HS-27A (cell line): ENCODE data around the gene HDLBP.

ENCODE experiments used
- DNase-seq: peaks from one replicate; pipeline ENCODE4 v3.0.0-alpha.2; 2012; ENCODE audit warnings: low read depth, missing footprints

The HDLBP gene

DNA sequence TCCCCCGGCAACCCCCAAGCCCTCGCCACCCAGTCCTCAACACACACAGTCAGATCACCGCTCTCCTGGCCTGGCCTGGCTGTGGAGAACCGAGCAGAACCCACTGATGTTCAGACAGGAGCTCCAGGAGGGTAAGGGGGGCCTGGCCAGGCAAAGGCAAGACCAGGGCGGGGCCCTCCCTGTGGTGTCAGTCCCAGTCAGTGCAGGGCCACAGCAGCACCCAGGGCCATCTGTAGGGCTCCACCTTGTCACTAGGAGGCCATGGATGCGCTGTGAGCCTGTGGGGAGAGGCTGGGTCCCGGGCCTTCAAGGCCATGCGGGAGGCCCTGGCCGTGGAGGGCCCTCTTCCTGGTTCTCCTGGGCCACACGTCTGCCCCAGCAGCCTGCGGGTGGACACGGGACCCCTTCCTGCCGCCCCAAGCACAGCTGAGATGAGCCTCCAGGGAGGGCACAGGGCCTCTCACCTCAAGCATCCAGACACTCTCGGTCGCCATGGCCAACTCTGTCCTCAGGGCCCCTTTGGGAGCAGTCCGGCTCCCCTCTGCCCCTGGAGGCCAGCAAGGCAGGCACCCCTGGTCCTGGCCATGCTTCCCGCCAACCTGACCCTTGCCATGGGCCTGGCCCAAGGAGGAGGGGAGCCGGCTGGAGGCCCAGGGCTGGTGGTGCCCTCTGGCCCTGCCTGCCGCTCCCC, 125.0 kb downstream of the HDLBP start:
- no peak for DNase-seq

DNA sequence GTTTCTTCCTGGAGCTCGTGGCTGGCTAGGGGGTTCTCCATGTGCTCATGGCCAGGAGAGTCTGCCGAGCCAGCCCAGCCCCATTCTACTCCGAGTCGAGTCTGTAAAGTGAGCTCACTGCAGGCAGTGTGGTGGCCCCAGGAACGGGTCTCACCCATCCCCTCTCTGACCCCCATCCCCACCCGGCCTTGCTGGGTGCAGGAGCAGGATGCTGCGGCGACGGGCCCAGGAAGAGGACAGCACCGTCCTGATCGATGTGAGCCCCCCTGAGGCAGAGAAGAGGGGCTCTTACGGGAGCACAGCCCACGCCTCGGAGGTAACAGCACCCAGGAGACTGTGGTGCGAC, 125.6 kb downstream of the HDLBP start:
- DNase-seq, result no peak

DNA sequence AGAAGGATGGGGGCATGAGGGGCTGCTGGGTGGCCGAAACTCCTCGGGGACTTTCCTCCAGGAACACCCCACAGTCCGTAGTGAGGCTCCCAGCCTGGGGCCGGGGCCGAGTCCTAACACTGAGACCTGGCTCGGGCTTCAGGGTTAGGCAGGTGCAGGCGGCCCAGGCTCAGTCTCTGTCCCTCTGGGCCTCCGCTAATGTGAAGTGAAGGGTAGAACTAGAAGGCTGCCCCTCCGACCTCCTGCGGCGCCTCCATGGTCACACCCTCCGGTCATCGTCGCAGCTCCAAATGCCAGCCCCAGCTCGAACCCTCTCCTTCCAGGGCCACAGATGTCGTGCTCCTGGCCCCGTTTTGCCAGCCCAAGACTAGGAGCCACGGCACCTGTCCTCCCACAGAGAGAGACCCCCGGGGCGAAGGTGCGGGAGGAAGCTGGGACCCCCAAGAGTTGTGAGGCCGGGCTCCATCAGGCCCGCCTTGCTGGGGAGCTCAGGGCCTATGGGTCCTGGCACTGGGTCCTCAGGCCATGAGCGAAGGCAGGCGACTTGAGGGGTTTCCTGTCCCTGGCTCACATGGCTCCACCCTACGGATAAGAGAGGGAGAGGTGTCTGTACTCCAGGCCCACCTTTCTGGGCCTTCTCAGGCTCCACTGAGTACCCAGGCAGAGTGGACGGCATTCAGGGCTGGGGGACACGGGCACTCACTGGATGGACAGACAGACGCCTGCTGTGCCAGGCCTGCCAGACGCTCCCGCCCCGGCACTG, 126.2 kb downstream of the HDLBP start:
- DNase-seq, result no peak

DNA sequence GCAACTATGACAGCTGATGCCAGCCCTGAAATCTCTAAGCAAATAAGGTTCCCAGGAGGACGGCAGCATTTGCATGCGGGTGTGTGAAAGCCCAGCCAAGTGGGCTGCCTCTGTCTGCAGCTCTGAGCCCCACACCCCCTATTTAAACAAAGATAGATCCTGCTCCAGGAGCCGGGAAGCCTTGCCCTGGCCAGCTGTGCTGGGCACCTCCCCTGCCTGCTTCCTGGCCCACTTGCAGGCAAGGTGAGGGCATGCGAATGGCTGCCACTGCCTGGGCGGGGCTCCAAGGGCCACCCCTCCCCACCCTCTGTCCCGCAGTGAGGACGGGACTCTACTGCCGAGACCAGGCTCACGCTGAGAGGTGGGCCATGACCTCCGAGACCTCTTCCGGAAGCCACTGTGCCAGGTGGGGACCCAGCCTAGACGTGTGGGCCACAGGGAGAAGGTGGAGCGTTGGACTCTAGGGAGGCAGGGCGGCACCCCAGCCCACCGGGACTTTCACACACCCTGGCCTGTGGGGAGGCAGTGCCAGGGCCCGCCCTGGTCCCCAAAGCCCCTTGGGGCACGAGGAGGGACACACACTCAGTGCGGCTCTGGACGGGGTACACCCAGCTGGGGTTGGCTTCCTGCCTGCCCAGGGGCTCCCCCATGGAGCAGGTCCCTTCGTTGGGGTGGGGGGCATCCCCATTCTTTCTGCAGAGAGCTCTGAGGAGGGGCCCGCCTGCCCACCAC, 126.9 kb downstream of the HDLBP start, which contains the start of gene ANO7:
Gene ANO7, plus strand, starts transcription at position 317 of the 732 bp plus-strand sequence. CDS start 1,387 bp downstream, outside the sequence.
- DNase-seq, result no peak

DNA sequence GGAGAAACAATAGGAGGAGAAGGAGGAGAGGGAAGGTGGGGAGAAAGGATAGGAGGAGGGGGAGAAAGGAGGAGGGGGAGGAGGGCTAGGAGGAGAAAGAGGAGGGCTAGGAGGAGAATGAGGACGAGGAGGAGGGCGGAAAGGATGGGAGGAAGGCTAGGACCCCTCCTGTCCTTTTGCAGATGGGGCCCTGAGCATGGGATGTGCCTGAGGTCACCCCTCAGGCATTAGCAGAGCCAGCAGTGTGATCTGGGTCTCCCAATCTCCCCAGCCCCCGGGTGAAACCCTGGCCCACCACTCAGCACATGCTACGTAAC, 127.6 kb downstream of the HDLBP start:
- no peak for DNase-seq

DNA sequence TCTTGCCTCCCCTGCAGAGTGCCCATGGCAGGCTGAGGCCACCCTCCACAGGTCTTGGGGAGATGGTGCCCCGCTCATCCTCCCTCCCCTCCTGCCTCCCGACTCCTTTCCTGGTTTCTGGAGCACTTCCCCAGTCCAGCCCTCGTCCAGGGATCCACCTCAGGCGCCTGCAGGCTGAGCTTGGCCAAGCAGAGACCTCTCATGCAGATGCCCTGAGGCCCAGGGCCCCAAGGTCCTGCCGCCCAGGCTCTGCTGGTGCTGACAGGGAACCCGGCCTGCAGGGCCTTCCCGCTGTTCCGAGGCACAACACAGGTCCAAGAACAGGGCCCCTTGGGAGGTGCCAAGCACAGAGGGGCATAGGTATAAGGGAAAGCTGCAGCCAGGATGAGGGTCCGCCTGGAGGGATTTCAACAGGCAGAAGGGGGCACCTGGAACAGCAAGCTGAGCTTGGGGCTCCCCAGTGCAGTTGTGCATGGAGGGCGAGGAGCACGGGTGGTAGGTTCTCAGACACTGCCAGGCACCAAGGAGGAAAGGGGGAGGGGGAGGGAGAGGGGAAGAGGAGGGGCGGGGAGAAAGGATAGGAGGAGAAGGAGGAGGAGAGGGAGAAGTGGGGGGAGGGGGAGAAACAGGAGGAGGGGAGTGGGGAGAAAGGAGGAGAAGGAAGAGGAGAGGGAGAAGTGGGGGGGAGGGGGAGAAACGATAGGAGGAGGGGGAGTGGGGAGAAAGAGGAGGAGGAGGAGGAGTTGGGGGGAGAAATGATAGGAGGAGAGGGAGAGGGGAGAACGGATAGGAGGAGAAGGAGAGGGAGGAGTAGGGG, 128.2 kb downstream of the HDLBP start:
- no peak for DNase-seq

DNA sequence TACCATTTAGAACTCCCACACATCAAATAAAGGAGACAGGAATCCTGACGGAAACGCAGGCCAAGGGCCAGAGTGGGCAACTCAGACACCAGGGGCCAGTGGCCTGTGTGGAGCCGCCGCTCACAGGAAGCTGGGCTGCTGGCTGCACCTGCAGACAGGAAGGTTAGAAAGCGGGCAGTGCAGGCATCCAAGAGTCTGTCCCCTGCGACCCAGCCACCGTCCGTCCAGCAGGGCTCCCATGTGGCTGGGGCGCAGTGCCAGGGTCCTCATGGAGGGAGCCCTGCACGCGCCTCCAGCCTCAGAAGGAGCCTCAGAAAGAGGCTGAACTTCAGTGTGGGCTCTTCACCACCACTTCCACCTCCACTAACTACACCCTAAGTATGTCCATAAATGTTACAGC, 129.5 kb downstream of the HDLBP start:
- no peak for DNase-seq

DNA sequence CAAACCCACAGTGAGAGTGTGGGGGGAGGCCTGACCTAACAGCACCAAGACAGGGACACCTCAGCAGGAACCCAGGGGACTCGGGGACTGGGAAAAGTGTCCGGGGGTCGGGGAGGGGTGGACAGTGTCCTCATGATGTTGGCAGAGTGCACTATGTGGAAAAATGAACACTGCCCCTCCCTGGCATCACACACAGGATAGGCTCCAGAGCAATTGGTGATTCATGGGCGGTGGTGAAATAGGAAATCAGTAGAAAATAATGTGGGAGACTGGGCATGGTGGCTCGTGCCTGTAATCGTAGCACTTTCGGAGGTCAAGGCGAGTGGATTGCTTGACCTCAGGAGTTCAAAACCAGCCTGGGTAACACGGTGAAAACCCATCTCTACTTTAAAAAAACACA, 130.6 kb downstream of the HDLBP start:
- no peak for DNase-seq

DNA sequence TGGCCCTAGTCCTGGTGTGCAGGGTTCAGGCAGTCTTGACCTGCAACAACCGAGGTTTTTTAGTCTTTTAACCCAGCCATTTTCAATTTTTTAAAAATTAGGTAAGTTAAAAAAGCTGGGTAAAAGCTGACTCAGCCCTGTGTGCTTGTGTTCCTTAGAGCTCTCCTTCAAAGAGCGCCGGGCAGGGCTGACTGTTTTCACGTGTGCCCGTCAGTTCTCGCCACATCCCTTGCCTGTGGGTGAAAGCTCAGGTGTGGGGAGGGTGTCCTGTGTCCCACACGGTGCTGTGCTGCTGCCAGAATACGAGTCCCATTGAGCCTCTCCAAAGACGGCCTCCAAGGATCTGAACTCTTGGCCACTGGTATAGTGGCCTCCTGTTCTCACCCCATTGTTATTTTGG, 132.3 kb downstream of the HDLBP start:
- no peak for DNase-seq

DNA sequence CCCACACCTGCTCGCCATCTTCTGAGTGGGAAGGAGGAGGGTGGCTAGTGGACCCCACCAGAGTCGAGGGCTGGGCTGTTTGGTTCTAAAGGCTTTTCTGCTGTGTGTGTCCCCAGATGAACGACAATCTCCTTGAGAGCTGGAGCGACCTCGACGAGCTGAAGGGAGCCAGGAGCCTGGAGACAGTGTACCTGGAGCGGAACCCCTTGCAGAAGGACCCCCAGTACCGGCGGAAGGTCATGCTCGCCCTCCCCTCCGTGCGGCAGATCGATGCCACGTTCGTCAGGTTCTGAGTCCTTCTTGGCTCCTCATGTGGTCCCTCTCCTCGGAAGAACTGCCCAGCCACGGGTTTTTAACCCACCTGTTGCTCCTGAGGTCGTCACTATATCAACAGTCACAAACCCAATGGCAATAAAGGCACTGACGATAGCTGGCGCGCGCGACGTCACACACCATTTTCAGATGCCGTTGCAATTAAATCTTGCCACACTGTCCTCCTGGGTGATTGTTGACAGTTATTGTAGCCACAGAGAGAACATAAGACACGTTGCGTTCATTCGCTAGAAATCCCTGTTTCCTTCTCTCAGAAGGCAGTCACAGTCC, 132.8 kb downstream of the HDLBP start:
- no peak for DNase-seq

DNA sequence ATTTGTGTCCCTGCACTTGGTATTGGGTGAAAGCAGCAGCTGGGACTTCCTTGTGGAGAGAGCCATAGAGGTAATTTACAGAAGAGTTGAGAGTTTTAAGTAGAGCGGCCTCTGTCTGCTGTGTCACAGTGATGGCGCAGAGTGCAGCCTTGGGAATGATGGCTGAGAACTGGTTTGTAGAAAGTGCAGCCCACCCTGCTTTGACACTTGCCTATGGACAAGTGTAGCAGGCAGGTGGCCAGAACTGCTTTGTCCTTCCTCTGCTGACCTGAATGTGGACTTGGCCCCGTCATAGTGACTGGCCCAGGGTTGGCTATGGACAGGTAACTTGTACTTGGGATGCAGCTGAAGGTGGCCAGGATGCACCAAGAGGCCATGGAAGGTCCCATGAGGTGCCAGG, 133.3 kb downstream of the HDLBP start:
- no peak for DNase-seq

DNA sequence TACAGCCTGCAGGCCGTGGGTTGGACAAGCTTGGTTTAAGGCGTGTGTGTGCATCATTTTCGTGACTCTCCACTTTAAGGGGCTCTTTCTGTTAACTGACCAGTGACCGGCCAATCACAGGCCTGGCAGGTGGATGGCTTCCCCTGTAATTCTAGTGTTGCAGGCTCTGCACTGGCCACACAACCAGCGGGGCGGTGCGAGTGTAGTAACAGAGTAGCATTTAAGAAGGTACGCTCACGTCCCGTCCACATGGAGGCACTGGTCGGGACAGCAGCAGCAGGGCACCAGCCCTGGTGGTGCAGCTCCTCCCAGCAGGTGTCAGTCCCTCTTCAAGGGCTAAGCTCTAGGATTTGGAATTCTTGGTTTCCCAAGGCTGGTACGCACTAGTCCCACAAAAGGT, 135.0 kb downstream of the HDLBP start:
- no peak for DNase-seq

DNA sequence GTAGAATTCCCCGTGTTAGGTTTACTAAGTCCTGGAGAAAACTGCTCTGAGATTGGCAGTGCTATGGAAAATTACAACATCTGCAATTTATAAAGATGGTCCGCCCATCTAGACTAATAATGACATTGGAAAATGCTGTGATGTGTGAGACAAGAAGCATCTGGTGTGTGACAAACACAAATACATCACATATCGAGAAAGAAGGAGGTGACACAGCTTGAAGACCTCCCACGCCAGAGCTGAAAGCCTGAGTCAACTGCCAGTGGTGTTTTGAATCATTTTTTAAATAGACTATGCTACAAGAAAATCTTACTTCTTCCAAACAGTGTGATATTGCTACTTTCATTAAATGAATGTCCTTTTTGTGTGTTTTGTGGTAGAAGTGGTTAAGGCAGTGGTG, 135.6 kb downstream of the HDLBP start:
- no peak for DNase-seq

DNA sequence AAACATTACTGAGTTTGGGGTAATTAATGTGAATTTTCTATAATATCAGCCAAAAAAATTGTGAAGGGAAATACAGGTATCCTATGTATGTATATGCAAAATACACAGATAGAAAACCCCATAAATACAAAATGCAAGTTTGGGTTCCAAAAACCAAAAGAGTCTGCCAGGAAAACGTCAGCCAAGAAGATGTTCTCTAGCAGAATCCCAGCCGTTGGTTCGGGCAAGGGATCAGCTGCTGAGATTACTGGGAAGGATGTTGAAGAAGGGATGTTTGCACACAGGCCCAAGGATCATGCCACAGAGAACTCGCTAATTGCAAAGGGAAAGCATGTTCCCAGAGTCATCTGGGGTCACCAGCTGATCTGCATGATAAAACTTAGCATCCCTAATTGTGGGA, 136.5 kb downstream of the HDLBP start:
- no peak for DNase-seq

DNA sequence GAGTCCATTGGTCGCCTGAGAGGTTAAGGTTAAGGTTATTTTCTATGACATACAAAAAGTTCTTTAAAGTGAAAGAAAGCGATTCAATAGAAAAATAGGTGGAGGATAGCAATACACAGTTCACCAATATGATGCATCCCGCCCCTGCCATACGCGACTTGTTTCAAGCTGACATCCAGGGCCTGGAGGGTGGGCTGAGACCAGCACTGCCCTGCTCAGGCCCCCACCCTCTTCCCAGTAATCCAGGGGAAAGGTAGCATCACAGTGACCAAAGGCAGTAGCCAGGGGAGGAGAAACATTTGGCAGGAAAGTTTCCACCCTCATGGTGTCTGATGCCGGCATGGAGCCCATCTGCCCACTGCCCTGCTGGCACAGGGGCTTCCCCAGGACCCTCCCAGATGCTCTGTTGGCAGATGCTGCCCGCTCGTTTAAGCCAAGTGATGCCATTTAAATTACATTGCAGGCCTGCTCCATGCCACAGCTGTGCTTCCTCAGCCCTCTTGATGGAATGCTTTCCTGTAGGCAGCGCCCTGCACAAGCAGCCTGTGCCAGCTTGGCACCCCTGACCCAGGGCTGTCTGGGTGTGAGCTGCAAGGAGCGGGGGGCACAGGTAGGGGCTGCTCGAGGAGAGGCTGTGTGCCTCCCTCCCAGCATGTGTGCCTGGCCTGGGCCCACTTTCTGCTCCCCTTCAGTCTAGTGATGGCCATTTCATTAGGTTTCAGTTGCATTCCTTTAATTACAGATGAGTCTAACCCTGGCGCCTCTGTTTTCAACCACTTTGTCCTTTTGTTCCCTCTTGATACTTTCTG, 137.7 kb downstream of the HDLBP start:
- DNase-seq, result no peak
